ENCODE results near the gene REST.

- TF ChIP-seq CTCF (optimal IDR thresholded peaks at IDR 0.05 in 1 of 3, IDR thresholded peaks at IDR 0.05 in 1 of 3, conservative IDR thresholded peaks at IDR 0.05 in 1 of 3; ENCODE audit: extremely low read depth in 1 of 3, insufficient read depth in 2 of 3, low read length in 3 of 3) = no peak
- no peak for TF ChIP-seq EZH2 (IDR thresholded peaks at IDR 0.05; ENCODE audit: low read length)
Measured at GRCh38 chr4:56892691-56893090, 15.0 kb upstream of the REST start.

Data from keratinocyte (primary cell).